CD14-positive monocyte (primary cell): ENCODE measurements around the gene FREM1. TPM values are rescaled to one million over a fixed set of nuclear protein-coding genes. Genes with fewer than 3 reads are reported as not detected.

ENCODE experiments used
- DNase-seq, 3 donors: peaks; one replicate each; pipeline ENCODE4 v3.0.0-alpha.2; 2011 to 2022
- H2AFZ ChIP-seq: 2 replicates; pipeline ENCODE4 v1.6.0; 2012; ENCODE audit warnings: mild to moderate bottlenecking, low read depth, low read length, inconsistent platforms; ENCODE audit not compliant: insufficient read depth, poor library complexity, severe bottlenecking
- H3K27ac ChIP-seq, 2 donors: 1 replicate in 1 of 2; 2 replicates in 1 of 2; pipeline ENCODE4 v1.5.1; 2012 to 2013; ENCODE audit warnings: low read length in 2 of 2, control low read depth in 1 of 2, inconsistent platforms in 1 of 2, low read depth in 1 of 2, mild to moderate bottlenecking in 1 of 2
- H3K27me3 ChIP-seq, 2 donors: one replicate each; pipeline versions ENCODE4 v1.6.0 to v1.6.1; 2011 to 2013; ENCODE audit warnings: low read length in 2 of 2; ENCODE audit not compliant: control insufficient read depth in 2 of 2, insufficient read depth in 2 of 2
- H3K36me3 ChIP-seq, 2 donors: replicated peaks in 1 of 2; 1 replicate in 1 of 2; 2 replicates in 1 of 2; pipeline versions ENCODE4 v1.5.1 to v1.6.1; 2012 to 2013; ENCODE audit warnings: low read length in 2 of 2, control low read depth in 1 of 2, inconsistent platforms in 1 of 2, mild to moderate bottlenecking in 1 of 2; ENCODE audit not compliant: insufficient read depth in 2 of 2, control insufficient read depth in 1 of 2
- H3K4me1 ChIP-seq, 2 donors: 1 replicate in 1 of 2; 2 replicates in 1 of 2; pipeline versions ENCODE4 v1.5.1 to v1.6.1; 2012 to 2013; ENCODE audit warnings: low read length in 2 of 2, control low read depth in 1 of 2, inconsistent platforms in 1 of 2, mild to moderate bottlenecking in 1 of 2, moderate library complexity in 1 of 2; ENCODE audit not compliant: insufficient read depth in 2 of 2, control insufficient read depth in 1 of 2
- H3K4me2 ChIP-seq: replicated peaks from 2 replicates; pipeline ENCODE3; 2012; ENCODE audit warnings: low read length, moderate library complexity, mild to moderate bottlenecking; ENCODE audit not compliant: poor library complexity, severe bottlenecking; ENCODE audit errors: extremely low read depth
- H3K4me3 ChIP-seq, 3 experiments: fragments of 200-600 bp in 1 of 3; sonication (generic) in 1 of 3; replicated peaks in 1 of 3; 1 replicate in 2 of 3; 2 replicates in 1 of 3; pipeline ENCODE4 v1.5.1; 2011 to 2013; ENCODE audit warnings: low read length in 3 of 3, mild to moderate bottlenecking in 3 of 3, control low read depth in 2 of 3, low read depth in 2 of 3, inconsistent platforms in 1 of 3, moderate library complexity in 1 of 3
- H3K79me2 ChIP-seq: 2 replicates; pipeline ENCODE4 v1.6.0; 2012; ENCODE audit warnings: mild to moderate bottlenecking, control low read depth, inconsistent platforms, low read length, moderate library complexity; ENCODE audit not compliant: insufficient read depth
- H3K9ac ChIP-seq: 2 replicates; pipeline ENCODE4 v1.6.0; 2017; ENCODE audit warnings: low read length, mild to moderate bottlenecking; ENCODE audit not compliant: insufficient read depth, poor library complexity, severe bottlenecking
- H3K9me3 ChIP-seq, 2 donors: replicated peaks in 1 of 2; 1 replicate in 1 of 2; 2 replicates in 1 of 2; pipeline versions ENCODE4 v1.5.1 to v1.6.1; 2012 to 2013; ENCODE audit warnings: low read length in 2 of 2, control low read depth in 1 of 2; ENCODE audit not compliant: control insufficient read depth in 1 of 2, insufficient read depth in 1 of 2
- H4K20me1 ChIP-seq: 2 replicates; pipeline ENCODE4 v1.6.0; 2012; ENCODE audit warnings: mild to moderate bottlenecking, low read length, control low read depth, moderate library complexity; ENCODE audit not compliant: insufficient read depth
- H3K27ac Mint-ChIP-seq, 7 donors: one replicate each; pipeline ENCODE4 v1.8.0; 2020; ENCODE audit warnings: mild to moderate bottlenecking in 7 of 7, mixed read lengths in 7 of 7, moderate library complexity in 6 of 7, inconsistent platforms in 2 of 7
- H3K27me3 Mint-ChIP-seq, 3 donors: one replicate each; pipeline ENCODE4 v1.8.0; 2021 to 2022; ENCODE audit warnings: low read depth in 3 of 3, mild to moderate bottlenecking in 3 of 3, mixed read lengths in 3 of 3, moderate library complexity in 3 of 3, inconsistent platforms in 1 of 3
- H3K36me3 Mint-ChIP-seq, 2 donors: one replicate each; pipeline ENCODE4 v1.8.0; 2020; ENCODE audit warnings: mixed read lengths in 2 of 2, inconsistent platforms in 1 of 2, mild to moderate bottlenecking in 1 of 2
- H3K4me1 Mint-ChIP-seq: one replicate; pipeline ENCODE4 v1.8.0; 2020; ENCODE audit warnings: mild to moderate bottlenecking, mixed read lengths
- H3K4me3 Mint-ChIP-seq, 2 donors: one replicate each; pipeline ENCODE4 v1.8.0; 2020; ENCODE audit warnings: mild to moderate bottlenecking in 2 of 2, mixed read lengths in 2 of 2, moderate library complexity in 1 of 2
- H3K9me3 Mint-ChIP-seq, 7 donors: one replicate each; pipeline ENCODE4 v1.8.0; 2020 to 2022; ENCODE audit warnings: mixed read lengths in 7 of 7, mild to moderate bottlenecking in 6 of 7, moderate library complexity in 6 of 7, inconsistent platforms in 2 of 7
- CTCF ChIP-seq: fragments of 200-600 bp; IDR thresholded peaks from one replicate; pipeline ENCODE4 v1.8.0; 2022; ENCODE audit warnings: antibody characterized with exemption, mild to moderate bottlenecking
- WGBS: methylation state at CpG from one replicate; pipeline ENCODE4 v1.1.5; 2013; ENCODE audit warnings: missing lambda C conversion rate; ENCODE audit not compliant: insufficient coverage; 5-methylcytosine and 5-hydroxymethylcytosine counted together
- intact Hi-C, 2 donors: fragments of 100-400 bp; cut with micrococcal nuclease; formaldehyde crosslinking; loops; one replicate each; pipeline versions ENCODE4 v1.15.0 to v1.15.1; 2023
- polyA plus RNA-seq, 3 donors: library from polyadenylated mRNA; depleted of rRNA in 1 of 3; unstranded in 2 of 3; stranded (reverse) in 1 of 3; fragments of 300-500 nt in 2 of 3; fragments of >200 nt in 1 of 3; fragmentation: Illumina TruSeq in 2 of 3; gene quantifications; 1 replicate in 2 of 3; 2 replicates in 1 of 3; pipeline ENCODE4 v1.2.3, GENCODE V29; 2012 to 2021

The FREM1 gene
- polyA plus RNA-seq, 3 donors = not detected

- TF ChIP-seq CTCF = no peak
- WGBS = no CpG with 5 or more reads among the region's 1 CpG
- Histone ChIP-seq H3K79me2 (no peaks in the 10 kb centered on the region), H2AFZ (no peak overlapping the region), H3K4me1 (no peaks in the 10 kb centered on the region), H3K9ac (no peak overlapping the region), H4K20me1 (no peaks in the 10 kb centered on the region), H3K4me2 (no peak overlapping the region), H3K9me3 (no peaks in the 10 kb centered on the region), H3K36me3 (no peaks in the 10 kb centered on the region), H3K27me3 (no peaks in the 10 kb centered on the region), H3K27ac (no peak overlapping the region), H3K4me3 (no peak overlapping the region)
- peaks cover 0 to 4% (median 1%) of the 10 kb centered on the region in 7 donors for H3K9me3 Mint-ChIP-seq
- H3K4me1 Mint-ChIP-seq = no peaks in the 10 kb centered on the region
- DNase-seq = no peak
- no peaks in the 10 kb centered on the region for H3K36me3 Mint-ChIP-seq
- intact Hi-C loops = no loop called here
- H3K27ac Mint-ChIP-seq = no peak overlapping the region
- no peak overlapping the region for H3K4me3 Mint-ChIP-seq
- no peaks in the 10 kb centered on the region for H3K27me3 Mint-ChIP-seq
Observed at GRCh38 chr9:14797435-14797834, 112.8 kb downstream of the FREM1 start.

- no peaks in the 10 kb centered on the region for H3K4me1 ChIP-seq
- Mint-ChIP-seq H3K9me3 (peaks cover 0 to 1% (median 0%) of the 10 kb centered on the region in 7 donors), H3K4me1 (no peaks in the 10 kb centered on the region), H3K4me3 (no peak overlapping the region), H3K27me3 (peaks cover 0 to 4% (median 0%) of the 10 kb centered on the region in 3 donors), H3K27ac (no peak overlapping the region), H3K36me3 (no peaks in the 10 kb centered on the region)
- DNase-seq = no peak
- H3K27ac ChIP-seq = no peak overlapping the region
- no peak for TF ChIP-seq CTCF
- no peaks in the 10 kb centered on the region for H3K9me3 ChIP-seq
- no peak overlapping the region for H3K4me3 ChIP-seq
- H3K79me2 ChIP-seq = no peaks in the 10 kb centered on the region
- H2AFZ ChIP-seq = no peak overlapping the region
- H3K27me3 ChIP-seq = no peaks in the 10 kb centered on the region
- intact Hi-C loops = no loop called here
- H3K4me2 ChIP-seq = no peak overlapping the region
- H4K20me1 ChIP-seq = no peaks in the 10 kb centered on the region
- WGBS = 92% methylated on average over 2 of the region's 2 CpGs
- no peaks in the 10 kb centered on the region for H3K36me3 ChIP-seq
- no peak overlapping the region for H3K9ac ChIP-seq
Observed at GRCh38 chr9:14793389-14793788, 116.8 kb downstream of the FREM1 start.
